ENCODE data around the gene CRHR2. TPM values are rescaled to one million over a fixed set of nuclear protein-coding genes. Genes with fewer than 3 reads are reported as not detected.

Gene CRHR2
- polyA plus RNA-seq, 2 of the 4 experiments (the other 2 are of a cell fraction): not detected

DNA sequence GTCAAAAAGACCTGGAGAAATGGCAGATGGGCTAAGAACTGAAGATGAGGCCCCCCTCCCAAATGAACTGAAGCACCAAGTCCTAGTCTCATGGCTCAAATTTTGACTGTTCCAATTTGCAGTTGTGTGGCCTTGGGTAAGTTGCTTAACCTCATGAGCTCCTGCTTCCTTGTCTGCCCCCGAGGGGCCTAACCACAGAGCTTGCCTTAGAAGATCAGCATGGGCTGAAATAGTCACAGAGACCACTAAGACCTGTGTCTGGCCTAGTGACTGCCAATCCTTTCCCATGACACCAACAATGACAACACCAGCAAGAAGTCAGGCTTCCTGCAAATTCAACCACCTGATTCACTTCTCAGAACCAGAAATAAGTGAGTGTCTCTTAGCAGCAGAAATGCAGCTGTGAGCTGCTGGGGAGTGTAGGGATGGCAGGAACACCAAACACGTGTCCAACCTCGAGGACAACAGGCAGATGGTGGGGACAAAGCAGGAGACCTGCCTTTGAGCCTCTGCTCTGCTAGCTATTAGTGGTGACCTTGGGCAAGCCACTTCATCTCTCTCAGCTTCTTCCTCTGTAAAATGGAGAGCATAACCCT lies 23.7 kb downstream of the CRHR2 start:
- Histone ChIP-seq H3K4me3 (no peak overlapping the region), H3K4me1 (no peaks in the 10 kb centered on the region), H3K4me2 (no peak overlapping the region), H3K27ac (no peak overlapping the region), H3K9me3 (no peaks in the 10 kb centered on the region)
- POLR2A ChIA-PET: interaction anchor here (0.6 kb wide), 1 partner anchor 214 kb away, joined by 6 read pairs; no protein-coding TSS in a partner anchor
- no peak for TF ChIP-seq NFE2L2 (conservative IDR thresholded peaks at IDR 0.05; ENCODE audit: low read length)
- no peak for ATAC-seq
- CTCF ChIA-PET: interaction anchor here (0.5 to 1.1 kb wide), 3 partner anchors 19 to 44 kb away, joined by 3 read pairs; no protein-coding TSS in a partner anchor
- 10% methylated on average over 3 of the region's 3 CpGs for WGBS (ENCODE audit: missing lambda C conversion rate)
- no peak for FAIRE-seq
- DNase-seq (ENCODE audit: low read depth in 1 of 2, low spot score in 1 of 2): no peak

DNA sequence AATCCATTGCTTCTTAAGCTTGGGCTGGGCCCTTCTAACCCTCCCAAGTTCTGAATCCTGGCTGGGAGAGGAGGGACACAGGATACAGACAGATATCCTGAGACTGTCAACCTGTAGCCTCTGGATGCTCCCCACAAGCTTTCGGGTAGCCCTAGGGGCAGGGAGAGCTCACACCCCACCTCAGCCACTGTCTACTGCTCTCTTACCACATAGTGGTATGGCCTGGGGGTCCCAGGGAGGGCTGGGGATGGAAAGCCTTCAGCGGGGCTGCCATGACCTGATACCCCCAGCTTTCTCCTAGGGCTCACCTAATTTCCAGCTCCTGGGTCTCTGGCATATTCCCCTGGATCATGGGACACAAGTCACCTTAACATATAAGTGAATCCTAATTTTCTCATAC lies 25.1 kb downstream of the CRHR2 start:
- Histone ChIP-seq H3K4me3 (no peak overlapping the region), H3K27ac (no peak overlapping the region), H3K4me2 (no peak overlapping the region), H3K4me1 (no peaks in the 10 kb centered on the region), H3K9me3 (no peaks in the 10 kb centered on the region)
- POLR2A ChIA-PET: no interaction called here
- FAIRE-seq: no peak
- DNase-seq (ENCODE audit: low read depth in 1 of 2, low spot score in 1 of 2): no peak
- CTCF ChIA-PET: no interaction called here
- ATAC-seq: no peak
- TF ChIP-seq CEBPB (IDR thresholded peaks at IDR 0.05) (no peak), MAX (IDR thresholded peaks at IDR 0.05) (no peak), FOSB (CRISPR knock-in tag; IDR thresholded peaks at IDR 0.05) (no peak), EHMT2 (IDR thresholded peaks at IDR 0.05; ENCODE audit: low read depth) (no peak), TFCP2L1 (CRISPR knock-in tag; IDR thresholded peaks at IDR 0.05) (no peak), POLR2A (IDR thresholded peaks at IDR 0.05; ENCODE audit: low read length) (no peak), HES2 (IDR thresholded peaks at IDR 0.05) (no peak), HOXB5 (CRISPR knock-in tag; IDR thresholded peaks at IDR 0.05) (no peak), JUNB (IDR thresholded peaks at IDR 0.05) (no peak), SREBF2 (IDR thresholded peaks at IDR 0.05) (no peak), MAFK (IDR thresholded peaks at IDR 0.05; ENCODE audit: partially characterized antibody) (no peak), MAZ (IDR thresholded peaks at IDR 0.05; ENCODE audit: borderline replicate concordance, low read depth, low read length) (no peak), USF2 (IDR thresholded peaks at IDR 0.05) (no peak)
- TF ChIP-seq, protein P1, sequence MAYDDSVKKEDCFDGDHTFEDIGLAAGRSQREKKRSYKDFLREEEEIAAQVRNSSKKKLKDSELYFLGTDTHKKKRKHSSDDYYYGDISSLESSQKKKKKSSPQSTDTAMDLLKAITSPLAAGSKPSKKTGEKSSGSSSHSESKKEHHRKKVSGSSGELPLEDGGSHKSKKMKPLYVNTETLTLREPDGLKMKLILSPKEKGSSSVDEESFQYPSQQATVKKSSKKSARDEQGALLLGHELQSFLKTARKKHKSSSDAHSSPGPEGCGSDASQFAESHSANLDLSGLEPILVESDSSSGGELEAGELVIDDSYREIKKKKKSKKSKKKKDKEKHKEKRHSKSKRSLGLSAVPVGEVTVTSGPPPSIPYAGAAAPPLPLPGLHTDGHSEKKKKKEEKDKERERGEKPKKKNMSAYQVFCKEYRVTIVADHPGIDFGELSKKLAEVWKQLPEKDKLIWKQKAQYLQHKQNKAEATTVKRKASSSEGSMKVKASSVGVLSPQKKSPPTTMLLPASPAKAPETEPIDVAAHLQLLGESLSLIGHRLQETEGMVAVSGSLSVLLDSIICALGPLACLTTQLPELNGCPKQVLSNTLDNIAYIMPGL (CRISPR knock-in tag; IDR thresholded peaks at IDR 0.05; ENCODE audit: borderline replicate concordance): no peak
- WGBS (ENCODE audit: missing lambda C conversion rate): 73% methylated on average over 1 of the region's 2 CpGs

DNA sequence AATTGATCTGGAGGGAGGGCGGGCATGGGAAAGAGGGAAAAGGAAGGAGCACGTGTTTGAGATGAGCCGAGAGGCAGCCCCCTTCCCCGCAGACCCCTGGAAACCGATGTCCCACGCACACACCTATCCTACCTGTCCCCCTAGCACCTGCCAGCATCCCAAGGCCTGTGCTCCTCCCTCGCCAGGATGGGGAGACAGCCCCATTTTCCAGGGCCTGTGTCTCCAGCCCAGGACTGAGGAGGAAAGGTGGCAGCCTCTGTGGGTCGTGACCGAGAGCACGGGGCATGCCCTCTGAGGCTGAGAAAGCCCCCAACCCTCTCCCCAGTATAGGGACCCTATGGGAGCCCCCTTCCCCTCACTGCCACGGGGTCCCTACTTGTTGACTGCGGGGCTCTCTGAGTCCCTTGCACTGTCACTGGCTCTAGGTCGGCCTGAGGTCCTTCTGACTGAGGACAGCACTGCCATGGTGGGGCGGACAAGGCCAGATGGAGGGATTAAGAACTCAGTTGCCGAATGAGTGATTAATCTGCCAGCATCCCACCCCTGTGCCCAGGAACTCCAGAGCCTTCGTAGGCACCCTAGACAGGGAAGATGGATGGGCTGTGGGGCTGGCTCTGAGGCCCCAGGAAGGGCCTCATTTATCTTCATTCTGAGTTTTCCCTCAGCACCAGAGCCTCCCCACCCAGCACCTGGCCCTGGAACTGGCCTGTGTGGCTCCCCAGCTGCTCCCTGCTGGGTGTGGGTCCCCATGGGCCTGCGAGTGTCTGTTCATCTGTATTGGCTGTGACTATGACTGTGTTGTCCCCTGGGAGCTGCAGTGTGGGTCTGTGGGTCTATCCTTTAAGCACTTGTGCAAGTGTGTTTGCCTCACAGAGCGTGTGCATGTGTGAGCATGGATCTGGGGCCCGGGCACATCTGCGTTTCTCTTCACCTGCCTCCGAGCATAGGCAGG lies 26.0 kb downstream of the CRHR2 start:
- no peak for TF ChIP-seq CBX8 (IDR thresholded peaks at IDR 0.05)
- TF ChIP-seq, protein P2, sequence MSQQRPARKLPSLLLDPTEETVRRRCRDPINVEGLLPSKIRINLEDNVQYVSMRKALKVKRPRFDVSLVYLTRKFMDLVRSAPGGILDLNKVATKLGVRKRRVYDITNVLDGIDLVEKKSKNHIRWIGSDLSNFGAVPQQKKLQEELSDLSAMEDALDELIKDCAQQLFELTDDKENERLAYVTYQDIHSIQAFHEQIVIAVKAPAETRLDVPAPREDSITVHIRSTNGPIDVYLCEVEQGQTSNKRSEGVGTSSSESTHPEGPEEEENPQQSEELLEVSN (IDR thresholded peaks at IDR 0.05; ENCODE audit: borderline replicate concordance, low read depth): no peak
- no peak for ATAC-seq
- WGBS (ENCODE audit: missing lambda C conversion rate): 57% methylated on average over 15 of the region's 21 CpGs
- ChIA-PET POLR2A (no interaction called here), CTCF (no interaction called here)
- no peaks in the 10 kb centered on the region for H3K9me3 ChIP-seq
- no peaks in the 10 kb centered on the region for H3K4me1 ChIP-seq
- no peak overlapping the region for H3K27ac ChIP-seq
- FAIRE-seq: no peak
- no peak overlapping the region for H3K4me3 ChIP-seq
- DNase-seq (ENCODE audit: low read depth in 1 of 2, low spot score in 1 of 2): no peak
- no peak overlapping the region for H3K4me2 ChIP-seq

Measured in A549 (cell line).